Stimulated activated CD4-positive, alpha-beta T cell treated with anti-CD3 and anti-CD28 coated beads, Interleukin-1b, Interleukin-23, amount 100 ng/mL, for 48 hours (primary cell): ENCODE measurements around the gene ISLR2.
"Not testable (repeated sequence)": the region's sequence is repeated elsewhere in the genome, so short reads cannot be mapped to it uniquely, and the experiment has no call there.

Experiments used
- DNase-seq: peaks from one replicate; pipeline ENCODE4 v3.0.0-alpha.2; 2020

The ISLR2 gene

GRCh38 chr15:74157868-74158827 is 27.8 kb downstream of the ISLR2 start:
- DNase-seq: no peak

- DNase-seq: no peak
Observed at GRCh38 chr15:74158855-74159650, 28.7 kb downstream of the ISLR2 start.

- DNase-seq: no peak
Observed at GRCh38 chr15:74159773-74160172, 29.4 kb downstream of the ISLR2 start.

GRCh38 chr15:74160390-74160789 is 30.0 kb downstream of the ISLR2 start:
- DNase-seq: not testable (repeated sequence)

GRCh38 chr15:74162195-74162536 is 31.8 kb downstream of the ISLR2 start:
- DNase-seq: not testable (repeated sequence)

- no peak for DNase-seq
Observed at GRCh38 chr15:74165461-74165860, 35.1 kb downstream of the ISLR2 start.

GRCh38 chr15:74167891-74168331 is 37.5 kb downstream of the ISLR2 start:
- DNase-seq: no peak

- no peak for DNase-seq
Observed at GRCh38 chr15:74168711-74169126, 38.3 kb downstream of the ISLR2 start.

- DNase-seq: no peak
Observed at GRCh38 chr15:74170071-74170844, 39.9 kb downstream of the ISLR2 start.

- no peak for DNase-seq
Observed at GRCh38 chr15:74170875-74171578, 40.6 kb downstream of the ISLR2 start.

GRCh38 chr15:74171965-74172541 is 41.7 kb downstream of the ISLR2 start:
- no peak for DNase-seq

GRCh38 chr15:74172701-74173379 is 42.5 kb downstream of the ISLR2 start:
- no peak for DNase-seq

GRCh38 chr15:74173380-74174218 is 43.2 kb downstream of the ISLR2 start, which contains the start of gene ISLR:
Gene ISLR (plus strand): TSS chr15:74173710. CDS start chr15:74174859, 1,149 bp downstream.
- DNase-seq: no peak

- DNase-seq: no peak
Observed at GRCh38 chr15:74174219-74174957, 44.0 kb downstream of the ISLR2 start.

- no peak for DNase-seq
Observed at GRCh38 chr15:74174958-74175253, 44.5 kb downstream of the ISLR2 start.

- no peak for DNase-seq
Observed at GRCh38 chr15:74175271-74176191, 45.1 kb downstream of the ISLR2 start.

- no peak for DNase-seq
Observed at GRCh38 chr15:74176262-74177214, 46.2 kb downstream of the ISLR2 start.
